Stimulated activated CD4-positive, alpha-beta T cell treated with anti-CD3 and anti-CD28 coated beads, Interleukin-4, amount 100 ng/mL, for 4 hours (primary cell): ENCODE results near the gene EEFSEC.

ENCODE experiments used
- DNase-seq, 2 experiments: peaks; one replicate each; pipeline ENCODE4 v3.0.0-alpha.2; 2020

The EEFSEC gene

GRCh38 chr3:128221328-128221727 lies 68.0 kb downstream of the EEFSEC start:
- no peak for DNase-seq

GRCh38 chr3:128222796-128223385 lies 69.6 kb downstream of the EEFSEC start:
- DNase-seq = no peak

- no peak for DNase-seq
These were observed 73.0 kb downstream of the EEFSEC start for GRCh38 chr3:128226186-128226725.

GRCh38 chr3:128226795-128227395 lies 73.6 kb downstream of the EEFSEC start:
- peak in 1 of 2 experiments; percentile 10 for DNase-seq

- DNase-seq = no peak
These were observed 74.2 kb downstream of the EEFSEC start for GRCh38 chr3:128227507-128227906.

GRCh38 chr3:128228366-128228910 lies 75.2 kb downstream of the EEFSEC start:
- no peak for DNase-seq

GRCh38 chr3:128229106-128229857 lies 76.0 kb downstream of the EEFSEC start:
- no peak for DNase-seq

GRCh38 chr3:128231606-128232005 lies 78.3 kb downstream of the EEFSEC start:
- DNase-seq = no peak

- no peak for DNase-seq
These were observed 79.3 kb downstream of the EEFSEC start for GRCh38 chr3:128232376-128233178.

- DNase-seq = no peak
These were observed 82.1 kb downstream of the EEFSEC start for GRCh38 chr3:128235207-128235926.

GRCh38 chr3:128236657-128237056 lies 83.4 kb downstream of the EEFSEC start:
- DNase-seq = no peak

- DNase-seq = no peak
These were observed 84.3 kb downstream of the EEFSEC start for GRCh38 chr3:128237348-128238183.

GRCh38 chr3:128238184-128238489 lies 84.9 kb downstream of the EEFSEC start:
- no peak for DNase-seq

- DNase-seq = no peak
These were observed 86.0 kb downstream of the EEFSEC start for GRCh38 chr3:128239304-128239703.

GRCh38 chr3:128240232-128240631 lies 87.0 kb downstream of the EEFSEC start:
- no peak for DNase-seq

- DNase-seq = no peak
These were observed 88.5 kb downstream of the EEFSEC start for GRCh38 chr3:128241741-128242140.

GRCh38 chr3:128242818-128243601 lies 89.7 kb downstream of the EEFSEC start:
- DNase-seq = peak in 1 of 2 experiments; percentile 25

- no peak for DNase-seq
These were observed 90.6 kb downstream of the EEFSEC start for GRCh38 chr3:128243602-128244504.

GRCh38 chr3:128245460-128245859 lies 92.2 kb downstream of the EEFSEC start:
- DNase-seq = no peak
